ENCODE measurements around the gene TRAF3IP1.

The TRAF3IP1 gene

GRCh38 chr2:238389988-238390589 lies 69.8 kb downstream of the TRAF3IP1 start:
- TF ChIP-seq GLIS3 (CRISPR knock-in tag; IDR thresholded peaks at IDR 0.05), result no peak
- no peak for TF ChIP-seq ESRRG (CRISPR knock-in tag; IDR thresholded peaks at IDR 0.05)
- TF ChIP-seq TCF4 (CRISPR knock-in tag; IDR thresholded peaks at IDR 0.05; ENCODE audit: borderline replicate concordance), result no peak
- TF ChIP-seq ARNTL (CRISPR knock-in tag; IDR thresholded peaks at IDR 0.05; ENCODE audit: borderline replicate concordance, low read depth), result no peak
- no peak for TF ChIP-seq POU6F1 (CRISPR knock-in tag; IDR thresholded peaks at IDR 0.05; ENCODE audit: borderline replicate concordance, low read depth)
- TF ChIP-seq ISL1 (CRISPR knock-in tag; IDR thresholded peaks at IDR 0.05), result no peak
- TF ChIP-seq ZC3H10 (CRISPR knock-in tag; IDR thresholded peaks at IDR 0.05), result no peak
- no peak for TF ChIP-seq OSR1 (CRISPR knock-in tag; IDR thresholded peaks at IDR 0.05)
- ATAC-seq, result peak; percentile 66

- no peak for ATAC-seq
- TF ChIP-seq ZNF565 (CRISPR knock-in tag; conservative IDR thresholded peaks at IDR 0.05; ENCODE audit: low read depth), result no peak
- TF ChIP-seq PATZ1 (CRISPR knock-in tag; IDR thresholded peaks at IDR 0.05; ENCODE audit: borderline replicate concordance), result no peak
- TF ChIP-seq GLIS3 (CRISPR knock-in tag; IDR thresholded peaks at IDR 0.05), result no peak
- TF ChIP-seq ZC3H10 (CRISPR knock-in tag; IDR thresholded peaks at IDR 0.05), result no peak
- TF ChIP-seq SNAI2 (CRISPR knock-in tag; IDR thresholded peaks at IDR 0.05), result no peak
- no peak for TF ChIP-seq POU6F1 (CRISPR knock-in tag; IDR thresholded peaks at IDR 0.05; ENCODE audit: borderline replicate concordance, low read depth)
- TF ChIP-seq, protein P1, sequence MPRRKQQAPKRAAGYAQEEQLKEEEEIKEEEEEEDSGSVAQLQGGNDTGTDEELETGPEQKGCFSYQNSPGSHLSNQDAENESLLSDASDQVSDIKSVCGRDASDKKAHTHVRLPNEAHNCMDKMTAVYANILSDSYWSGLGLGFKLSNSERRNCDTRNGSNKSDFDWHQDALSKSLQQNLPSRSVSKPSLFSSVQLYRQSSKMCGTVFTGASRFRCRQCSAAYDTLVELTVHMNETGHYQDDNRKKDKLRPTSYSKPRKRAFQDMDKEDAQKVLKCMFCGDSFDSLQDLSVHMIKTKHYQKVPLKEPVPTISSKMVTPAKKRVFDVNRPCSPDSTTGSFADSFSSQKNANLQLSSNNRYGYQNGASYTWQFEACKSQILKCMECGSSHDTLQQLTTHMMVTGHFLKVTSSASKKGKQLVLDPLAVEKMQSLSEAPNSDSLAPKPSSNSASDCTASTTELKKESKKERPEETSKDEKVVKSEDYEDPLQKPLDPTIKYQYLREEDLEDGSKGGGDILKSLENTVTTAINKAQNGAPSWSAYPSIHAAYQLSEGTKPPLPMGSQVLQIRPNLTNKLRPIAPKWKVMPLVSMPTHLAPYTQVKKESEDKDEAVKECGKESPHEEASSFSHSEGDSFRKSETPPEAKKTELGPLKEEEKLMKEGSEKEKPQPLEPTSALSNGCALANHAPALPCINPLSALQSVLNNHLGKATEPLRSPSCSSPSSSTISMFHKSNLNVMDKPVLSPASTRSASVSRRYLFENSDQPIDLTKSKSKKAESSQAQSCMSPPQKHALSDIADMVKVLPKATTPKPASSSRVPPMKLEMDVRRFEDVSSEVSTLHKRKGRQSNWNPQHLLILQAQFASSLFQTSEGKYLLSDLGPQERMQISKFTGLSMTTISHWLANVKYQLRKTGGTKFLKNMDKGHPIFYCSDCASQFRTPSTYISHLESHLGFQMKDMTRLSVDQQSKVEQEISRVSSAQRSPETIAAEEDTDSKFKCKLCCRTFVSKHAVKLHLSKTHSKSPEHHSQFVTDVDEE (CRISPR knock-in tag; IDR thresholded peaks at IDR 0.05), result no peak
- no peak for TF ChIP-seq ZFP3 (CRISPR knock-in tag; IDR thresholded peaks at IDR 0.05)
- no peak for TF ChIP-seq ZNF8 (CRISPR knock-in tag; IDR thresholded peaks at IDR 0.05)
- no peak for TF ChIP-seq ZFP30 (CRISPR knock-in tag; IDR thresholded peaks at IDR 0.05)
- TF ChIP-seq BACH2 (CRISPR knock-in tag; IDR thresholded peaks at IDR 0.05; ENCODE audit: borderline replicate concordance), result no peak
- TF ChIP-seq, protein P2, sequence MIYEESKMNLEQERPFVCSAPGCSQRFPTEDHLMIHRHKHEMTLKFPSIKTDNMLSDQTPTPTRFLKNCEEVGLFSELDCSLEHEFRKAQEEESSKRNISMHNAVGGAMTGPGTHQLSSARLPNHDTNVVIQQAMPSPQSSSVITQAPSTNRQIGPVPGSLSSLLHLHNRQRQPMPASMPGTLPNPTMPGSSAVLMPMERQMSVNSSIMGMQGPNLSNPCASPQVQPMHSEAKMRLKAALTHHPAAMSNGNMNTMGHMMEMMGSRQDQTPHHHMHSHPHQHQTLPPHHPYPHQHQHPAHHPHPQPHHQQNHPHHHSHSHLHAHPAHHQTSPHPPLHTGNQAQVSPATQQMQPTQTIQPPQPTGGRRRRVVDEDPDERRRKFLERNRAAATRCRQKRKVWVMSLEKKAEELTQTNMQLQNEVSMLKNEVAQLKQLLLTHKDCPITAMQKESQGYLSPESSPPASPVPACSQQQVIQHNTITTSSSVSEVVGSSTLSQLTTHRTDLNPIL (CRISPR knock-in tag; IDR thresholded peaks at IDR 0.05; ENCODE audit: low read depth), result no peak
- TF ChIP-seq ISL1 (CRISPR knock-in tag; IDR thresholded peaks at IDR 0.05), result no peak
- TF ChIP-seq CSDC2 (CRISPR knock-in tag; IDR thresholded peaks at IDR 0.05), result no peak
- no peak for TF ChIP-seq ESRRG (CRISPR knock-in tag; IDR thresholded peaks at IDR 0.05)
Observed at GRCh38 chr2:238391042-238391689, 70.8 kb downstream of the TRAF3IP1 start.

DNA sequence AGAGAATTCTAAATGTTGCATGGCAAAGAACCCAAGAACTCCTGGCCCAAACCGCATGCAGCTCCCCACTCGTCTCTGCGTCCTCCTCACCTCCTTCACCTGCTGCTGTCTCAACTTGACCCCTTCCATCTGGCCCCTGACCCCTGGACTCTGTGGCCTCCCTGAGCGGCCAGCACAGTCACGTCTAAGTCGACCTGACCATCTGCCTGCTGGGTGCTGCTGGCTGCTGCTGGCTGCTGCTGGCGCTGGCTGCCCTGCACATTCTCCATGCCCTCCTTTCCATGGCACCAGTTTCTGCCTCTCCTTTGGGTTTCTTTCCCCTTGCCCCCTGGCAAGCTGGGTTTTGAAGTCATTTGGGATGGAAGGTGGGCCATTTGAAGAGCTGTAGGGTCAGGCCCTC lies 76.3 kb downstream of the TRAF3IP1 start:
- ATAC-seq, result no peak
- TF ChIP-seq, protein P3, sequence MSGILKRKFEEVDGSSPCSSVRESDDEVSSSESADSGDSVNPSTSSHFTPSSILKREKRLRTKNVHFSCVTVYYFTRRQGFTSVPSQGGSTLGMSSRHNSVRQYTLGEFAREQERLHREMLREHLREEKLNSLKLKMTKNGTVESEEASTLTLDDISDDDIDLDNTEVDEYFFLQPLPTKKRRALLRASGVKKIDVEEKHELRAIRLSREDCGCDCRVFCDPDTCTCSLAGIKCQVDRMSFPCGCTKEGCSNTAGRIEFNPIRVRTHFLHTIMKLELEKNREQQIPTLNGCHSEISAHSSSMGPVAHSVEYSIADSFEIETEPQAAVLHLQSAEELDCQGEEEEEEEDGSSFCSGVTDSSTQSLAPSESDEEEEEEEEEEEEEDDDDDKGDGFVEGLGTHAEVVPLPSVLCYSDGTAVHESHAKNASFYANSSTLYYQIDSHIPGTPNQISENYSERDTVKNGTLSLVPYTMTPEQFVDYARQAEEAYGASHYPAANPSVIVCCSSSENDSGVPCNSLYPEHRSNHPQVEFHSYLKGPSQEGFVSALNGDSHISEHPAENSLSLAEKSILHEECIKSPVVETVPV (CRISPR knock-in tag; IDR thresholded peaks at IDR 0.05), result no peak
- TF ChIP-seq ZNF8 (CRISPR knock-in tag; IDR thresholded peaks at IDR 0.05), result no peak
- no peak for TF ChIP-seq OSR1 (CRISPR knock-in tag; IDR thresholded peaks at IDR 0.05)
- TF ChIP-seq ZFP30 (CRISPR knock-in tag; IDR thresholded peaks at IDR 0.05), result no peak
- no peak for TF ChIP-seq RARB (CRISPR knock-in tag; IDR thresholded peaks at IDR 0.05)
- TF ChIP-seq TCF4 (CRISPR knock-in tag; IDR thresholded peaks at IDR 0.05; ENCODE audit: borderline replicate concordance), result no peak
- no peak for TF ChIP-seq PATZ1 (CRISPR knock-in tag; IDR thresholded peaks at IDR 0.05; ENCODE audit: borderline replicate concordance)
